Measurements from ENCODE around the gene LEAP2. TPM values are rescaled to one million over a fixed set of nuclear protein-coding genes. Genes with fewer than 3 reads are reported as not detected.

Gene LEAP2
- total and polyA plus RNA-seq, 4 donors, result 0.88 to 2.1 (median 1.5) TPM

- Histone ChIP-seq H3K36me3 (ENCODE audit: control insufficient read depth in 1 of 2, insufficient read depth in 2 of 2, low read length in 1 of 2) (no peaks in the 10 kb centered on the region), H3K4me3 (ENCODE audit: low read length in 2 of 2) (no peak overlapping the region), H3K27me3 (ENCODE audit: control insufficient read depth in 1 of 2, insufficient read depth in 2 of 2, low read length in 1 of 2) (no peaks in the 10 kb centered on the region), H3K9me3 (ENCODE audit: control insufficient read depth, low read length) (no peaks in the 10 kb centered on the region), H3K4me1 (ENCODE audit: control insufficient read depth in 1 of 2, insufficient read depth in 2 of 2, low read length in 2 of 2) (no peaks in the 10 kb centered on the region), H3K27ac (ENCODE audit: low read depth in 1 of 2, low read length in 2 of 2) (no peak overlapping the region)
- no peak for DNase-seq
- intact Hi-C loops (cut with DNase I), result no loop called here
- ATAC-seq (ENCODE audit: low FRiP score), result no peak
- 79 to 87% methylated on average over 8 of the region's 8 CpGs for WGBS, 2 donors
Measured at GRCh38 chr5:132839426-132840301, 33.8 kb upstream of the LEAP2 start.

GRCh38 chr5:132840313-132840712 is 33.2 kb upstream of the LEAP2 start:
- 87 to 92% methylated on average over 3 of the region's 3 CpGs for WGBS, 2 donors
- Histone ChIP-seq H3K27ac (ENCODE audit: low read depth in 1 of 2, low read length in 2 of 2) (no peak overlapping the region), H3K9me3 (ENCODE audit: control insufficient read depth, low read length) (no peaks in the 10 kb centered on the region), H3K36me3 (ENCODE audit: control insufficient read depth in 1 of 2, insufficient read depth in 2 of 2, low read length in 1 of 2) (no peaks in the 10 kb centered on the region), H3K4me1 (ENCODE audit: control insufficient read depth in 1 of 2, insufficient read depth in 2 of 2, low read length in 2 of 2) (no peaks in the 10 kb centered on the region), H3K4me3 (ENCODE audit: low read length in 2 of 2) (no peak overlapping the region), H3K27me3 (ENCODE audit: control insufficient read depth in 1 of 2, insufficient read depth in 2 of 2, low read length in 1 of 2) (no peaks in the 10 kb centered on the region)
- DNase-seq (no peak), ATAC-seq (ENCODE audit: low FRiP score) (no peak)
- intact Hi-C loops (cut with DNase I), result no loop called here

GRCh38 chr5:132840896-132841295 is 32.6 kb upstream of the LEAP2 start:
- intact Hi-C loops (cut with DNase I), result no loop called here
- no peak for ATAC-seq (ENCODE audit: low FRiP score)
- no peak overlapping the region for H3K27ac ChIP-seq (ENCODE audit: low read depth in 1 of 2, low read length in 2 of 2)

GRCh38 chr5:132841305-132841704 is 32.2 kb upstream of the LEAP2 start:
- intact Hi-C loops (cut with DNase I), result no loop called here
- Histone ChIP-seq H3K36me3 (ENCODE audit: control insufficient read depth in 1 of 2, insufficient read depth in 2 of 2, low read length in 1 of 2) (no peaks in the 10 kb centered on the region), H3K9me3 (ENCODE audit: control insufficient read depth, low read length) (no peaks in the 10 kb centered on the region), H3K4me1 (ENCODE audit: control insufficient read depth in 1 of 2, insufficient read depth in 2 of 2, low read length in 2 of 2) (no peaks in the 10 kb centered on the region), H3K27me3 (ENCODE audit: control insufficient read depth in 1 of 2, insufficient read depth in 2 of 2, low read length in 1 of 2) (no peaks in the 10 kb centered on the region), H3K4me3 (ENCODE audit: low read length in 2 of 2) (no peak overlapping the region), H3K27ac (ENCODE audit: low read depth in 1 of 2, low read length in 2 of 2) (no peak overlapping the region)
- 89 to 93% methylated on average over 4 of the region's 4 CpGs for WGBS, 2 donors
- DNase-seq, result no peak
- ATAC-seq (ENCODE audit: low FRiP score), result no peak

More at GRCh38 chr5:132840896-132841295, 32.6 kb upstream of the LEAP2 start:
- no peak for DNase-seq
- H3K4me3 ChIP-seq (ENCODE audit: low read length in 2 of 2), result no peak overlapping the region
- no peaks in the 10 kb centered on the region for H3K4me1 ChIP-seq (ENCODE audit: control insufficient read depth in 1 of 2, insufficient read depth in 2 of 2, low read length in 2 of 2)
- H3K9me3 ChIP-seq (ENCODE audit: control insufficient read depth, low read length), result no peaks in the 10 kb centered on the region
- 75 to 77% methylated on average over 1 of the region's 1 CpG for WGBS, 2 donors
- H3K36me3 ChIP-seq (ENCODE audit: control insufficient read depth in 1 of 2, insufficient read depth in 2 of 2, low read length in 1 of 2), result no peaks in the 10 kb centered on the region
- no peaks in the 10 kb centered on the region for H3K27me3 ChIP-seq (ENCODE audit: control insufficient read depth in 1 of 2, insufficient read depth in 2 of 2, low read length in 1 of 2)

GRCh38 chr5:132848270-132848669 is 25.2 kb upstream of the LEAP2 start:
- no peak overlapping the region for H3K27ac ChIP-seq (ENCODE audit: low read depth in 1 of 2, low read length in 2 of 2)
- no peaks in the 10 kb centered on the region for H3K36me3 ChIP-seq (ENCODE audit: control insufficient read depth in 1 of 2, insufficient read depth in 2 of 2, low read length in 1 of 2)
- H3K4me1 ChIP-seq (ENCODE audit: control insufficient read depth in 1 of 2, insufficient read depth in 2 of 2, low read length in 2 of 2), result no peaks in the 10 kb centered on the region
- intact Hi-C loops (cut with DNase I), result no loop called here
- H3K27me3 ChIP-seq (ENCODE audit: control insufficient read depth in 1 of 2, insufficient read depth in 2 of 2, low read length in 1 of 2), result no peaks in the 10 kb centered on the region
- no peaks in the 10 kb centered on the region for H3K9me3 ChIP-seq (ENCODE audit: control insufficient read depth, low read length)
- H3K4me3 ChIP-seq (ENCODE audit: low read length in 2 of 2), result no peak overlapping the region
- DNase-seq, result no peak
- ATAC-seq (ENCODE audit: low FRiP score), result no peak
- WGBS, 2 donors, result 94 to 95% methylated on average over 8 of the region's 8 CpGs

- Histone ChIP-seq H3K27ac (ENCODE audit: low read depth in 1 of 2, low read length in 2 of 2) (no peak overlapping the region), H3K36me3 (ENCODE audit: control insufficient read depth in 1 of 2, insufficient read depth in 2 of 2, low read length in 1 of 2) (no peaks in the 10 kb centered on the region), H3K4me3 (ENCODE audit: low read length in 2 of 2) (no peak overlapping the region), H3K9me3 (ENCODE audit: control insufficient read depth, low read length) (no peaks in the 10 kb centered on the region), H3K27me3 (ENCODE audit: control insufficient read depth in 1 of 2, insufficient read depth in 2 of 2, low read length in 1 of 2) (no peaks in the 10 kb centered on the region), H3K4me1 (ENCODE audit: control insufficient read depth in 1 of 2, insufficient read depth in 2 of 2, low read length in 2 of 2) (no peaks in the 10 kb centered on the region)
- ATAC-seq (ENCODE audit: low FRiP score) (no peak), DNase-seq (no peak)
- intact Hi-C loops (cut with DNase I), result no loop called here
- WGBS, 2 donors, result 74 to 85% methylated on average over 1 of the region's 1 CpG
Measured at GRCh38 chr5:132849347-132849746, 24.1 kb upstream of the LEAP2 start.

GRCh38 chr5:132850066-132850465 is 23.4 kb upstream of the LEAP2 start:
- 77 to 79% methylated on average over 2 of the region's 2 CpGs for WGBS, 2 donors
- Histone ChIP-seq H3K27me3 (ENCODE audit: control insufficient read depth in 1 of 2, insufficient read depth in 2 of 2, low read length in 1 of 2) (no peaks in the 10 kb centered on the region), H3K27ac (ENCODE audit: low read depth in 1 of 2, low read length in 2 of 2) (no peak overlapping the region), H3K9me3 (ENCODE audit: control insufficient read depth, low read length) (no peaks in the 10 kb centered on the region), H3K4me3 (ENCODE audit: low read length in 2 of 2) (no peak overlapping the region), H3K36me3 (ENCODE audit: control insufficient read depth in 1 of 2, insufficient read depth in 2 of 2, low read length in 1 of 2) (no peaks in the 10 kb centered on the region), H3K4me1 (ENCODE audit: control insufficient read depth in 1 of 2, insufficient read depth in 2 of 2, low read length in 2 of 2) (no peaks in the 10 kb centered on the region)
- ATAC-seq (ENCODE audit: low FRiP score), result no peak
- intact Hi-C loops (cut with DNase I), result no loop called here
- DNase-seq, result no peak

GRCh38 chr5:132853323-132853722 is 20.1 kb upstream of the LEAP2 start:
- WGBS, 2 donors, result 88% methylated on average over 3 of the region's 3 CpGs
- no peak for DNase-seq
- intact Hi-C loops (cut with DNase I), result no loop called here

GRCh38 chr5:132853790-132854189 is 19.7 kb upstream of the LEAP2 start:
- Histone ChIP-seq H3K4me3 (ENCODE audit: low read length in 2 of 2) (no peak overlapping the region), H3K27me3 (ENCODE audit: control insufficient read depth in 1 of 2, insufficient read depth in 2 of 2, low read length in 1 of 2) (no peaks in the 10 kb centered on the region), H3K27ac (ENCODE audit: low read depth in 1 of 2, low read length in 2 of 2) (no peak overlapping the region), H3K9me3 (ENCODE audit: control insufficient read depth, low read length) (no peaks in the 10 kb centered on the region), H3K4me1 (ENCODE audit: control insufficient read depth in 1 of 2, insufficient read depth in 2 of 2, low read length in 2 of 2) (no peaks in the 10 kb centered on the region), H3K36me3 (ENCODE audit: control insufficient read depth in 1 of 2, insufficient read depth in 2 of 2, low read length in 1 of 2) (no peaks in the 10 kb centered on the region)
- ATAC-seq (ENCODE audit: low FRiP score) (no peak), DNase-seq (no peak)
- intact Hi-C loops (cut with DNase I), result no loop called here
- WGBS, 2 donors, result 60 to 69% methylated on average over 1 of the region's 1 CpG

More at GRCh38 chr5:132853323-132853722, 20.1 kb upstream of the LEAP2 start:
- no peak for ATAC-seq (ENCODE audit: low FRiP score)
- Histone ChIP-seq H3K27ac (ENCODE audit: low read depth in 1 of 2, low read length in 2 of 2) (no peak overlapping the region), H3K4me1 (ENCODE audit: control insufficient read depth in 1 of 2, insufficient read depth in 2 of 2, low read length in 2 of 2) (no peaks in the 10 kb centered on the region), H3K27me3 (ENCODE audit: control insufficient read depth in 1 of 2, insufficient read depth in 2 of 2, low read length in 1 of 2) (no peaks in the 10 kb centered on the region), H3K36me3 (ENCODE audit: control insufficient read depth in 1 of 2, insufficient read depth in 2 of 2, low read length in 1 of 2) (no peaks in the 10 kb centered on the region), H3K4me3 (ENCODE audit: low read length in 2 of 2) (no peak overlapping the region), H3K9me3 (ENCODE audit: control insufficient read depth, low read length) (no peaks in the 10 kb centered on the region)

Data from aorta (tissue), 5 donors.